H9 (cell line): ENCODE data around the gene ITPR1. TPM values are rescaled to one million over a fixed set of nuclear protein-coding genes. Genes with fewer than 3 reads are reported as not detected.

Source experiments
- DNase-seq: peaks from one replicate; pipeline ENCODE4 v3.0.0-alpha.2; 2017
- H2AFZ ChIP-seq: one replicate; pipeline ENCODE4 v1.6.1; 2013; ENCODE audit warnings: mild to moderate bottlenecking, low read length, control low read depth, moderate library complexity
- H2AK5ac ChIP-seq: 2 replicates; pipeline ENCODE4 v1.6.1; 2013; ENCODE audit warnings: low read length, control low read depth, mixed read lengths; ENCODE audit not compliant: insufficient read length
- H2BK120ac ChIP-seq: one replicate; pipeline ENCODE4 v1.6.1; 2013; ENCODE audit warnings: low read depth, mild to moderate bottlenecking, low read length, control low read depth, inconsistent platforms; ENCODE audit not compliant: poor library complexity, severe bottlenecking
- H2BK12ac ChIP-seq: 2 replicates; pipeline ENCODE4 v1.6.1; 2013; ENCODE audit warnings: low read length, control low read depth, mixed read lengths, low read depth; ENCODE audit not compliant: insufficient read length
- H2BK15ac ChIP-seq: 2 replicates; pipeline ENCODE4 v1.6.1; 2013; ENCODE audit warnings: low read depth, low read length, control low read depth
- H2BK20ac ChIP-seq: one replicate; pipeline ENCODE4 v1.6.1; 2013; ENCODE audit warnings: low read depth, mild to moderate bottlenecking, low read length, control low read depth, inconsistent platforms; ENCODE audit not compliant: poor library complexity, severe bottlenecking
- H2BK5ac ChIP-seq: 2 replicates; pipeline ENCODE4 v1.6.1; 2013; ENCODE audit warnings: low read length, control low read depth, mixed read lengths; ENCODE audit not compliant: insufficient read length
- H3K14ac ChIP-seq: 2 replicates; pipeline ENCODE4 v1.6.1; 2013; ENCODE audit warnings: low read length, control low read depth; ENCODE audit not compliant: insufficient read depth
- H3K18ac ChIP-seq: 2 replicates; pipeline ENCODE4 v1.6.1; 2013; ENCODE audit warnings: low read depth, mild to moderate bottlenecking, mixed read lengths, low read length, control low read depth; ENCODE audit not compliant: insufficient read length
- H3K23ac ChIP-seq: 2 replicates; pipeline ENCODE4 v1.6.1; 2013; ENCODE audit warnings: low read length, control low read depth, mixed read lengths, low read depth; ENCODE audit not compliant: insufficient read length
- H3K23me2 ChIP-seq: 2 replicates; pipeline ENCODE4 v1.6.1; 2013; ENCODE audit warnings: low read depth, mild to moderate bottlenecking, mixed read lengths, low read length, control low read depth; ENCODE audit not compliant: insufficient read length, poor library complexity, severe bottlenecking
- H3K27ac ChIP-seq: 2 replicates; pipeline ENCODE4 v1.5.1; 2013; ENCODE audit warnings: low read length, control low read depth, mixed read lengths, low read depth; ENCODE audit not compliant: insufficient read length
- H3K27me3 ChIP-seq: 2 replicates; pipeline ENCODE4 v1.6.1; 2013; ENCODE audit warnings: low read length, control low read depth, inconsistent platforms; ENCODE audit not compliant: insufficient read depth
- H3K4ac ChIP-seq: 2 replicates; pipeline ENCODE4 v1.6.1; 2013; ENCODE audit warnings: low read depth, mild to moderate bottlenecking, control low read depth, inconsistent platforms, low read length, moderate library complexity
- H3K4me1 ChIP-seq: 2 replicates; pipeline ENCODE4 v1.6.1; 2013; ENCODE audit warnings: low read length, control low read depth, inconsistent platforms; ENCODE audit not compliant: insufficient read depth
- H3K4me2 ChIP-seq: 2 replicates; pipeline ENCODE4 v1.6.1; 2013; ENCODE audit warnings: low read length, control low read depth, mixed read lengths; ENCODE audit not compliant: insufficient read length, insufficient read depth
- H3K56ac ChIP-seq: 2 replicates; pipeline ENCODE4 v1.6.1; 2013; ENCODE audit warnings: low read depth, mild to moderate bottlenecking, mixed read lengths, low read length, control low read depth; ENCODE audit not compliant: insufficient read length
- H3K79me1 ChIP-seq: 2 replicates; pipeline ENCODE4 v1.6.1; 2013; ENCODE audit warnings: low read depth, mild to moderate bottlenecking, moderate library complexity, low read length, control low read depth, inconsistent platforms; ENCODE audit not compliant: insufficient read depth, poor library complexity, severe bottlenecking
- H3K79me2 ChIP-seq: 2 replicates; pipeline ENCODE4 v1.6.1; 2013; ENCODE audit warnings: low read length, control low read depth, inconsistent platforms; ENCODE audit not compliant: insufficient read depth
- H3K9ac ChIP-seq: 2 replicates; pipeline ENCODE4 v1.6.1; 2013; ENCODE audit warnings: low read length, control low read depth, mixed read lengths; ENCODE audit not compliant: insufficient read length; ENCODE audit errors: extremely low read depth
- H3K9me3 ChIP-seq: one replicate; pipeline ENCODE4 v1.6.1; 2013; ENCODE audit warnings: low read depth, low read length, inconsistent platforms; ENCODE audit not compliant: control insufficient read depth
- H3T11ph ChIP-seq: one replicate; pipeline ENCODE4 v1.6.1; 2013; ENCODE audit warnings: mild to moderate bottlenecking, low read length, control low read depth, inconsistent platforms
- H4K20me1 ChIP-seq: one replicate; pipeline ENCODE4 v1.6.1; 2013; ENCODE audit not compliant: control insufficient read depth, insufficient read length, insufficient read depth
- H4K5ac ChIP-seq: 2 replicates; pipeline ENCODE4 v1.6.1; 2013; ENCODE audit warnings: low read depth, mild to moderate bottlenecking, mixed read lengths, low read length, control low read depth; ENCODE audit not compliant: insufficient read length
- H4K8ac ChIP-seq: replicated peaks from 2 replicates; pipeline ENCODE4 v1.6.1; 2013; ENCODE audit warnings: low read length, control low read depth, mixed read lengths, low read depth; ENCODE audit not compliant: insufficient read length
- H4K91ac ChIP-seq: 2 replicates; pipeline ENCODE4 v1.6.1; 2013; ENCODE audit warnings: low read depth, mild to moderate bottlenecking, moderate library complexity, mixed read lengths, low read length, control low read depth; ENCODE audit not compliant: insufficient read length
- H3K27ac Mint-ChIP-seq, 3 experiments: 2 replicates in 2 of 3; 3 replicates in 1 of 3; pipeline ENCODE4 v1.8.0; 2020 to 2021; ENCODE audit warnings: mixed read lengths in 3 of 3, mild to moderate bottlenecking in 1 of 3, moderate library complexity in 1 of 3
- H3K27me3 Mint-ChIP-seq: 2 replicates; pipeline ENCODE4 v1.8.0; 2021; ENCODE audit warnings: low read depth, mild to moderate bottlenecking, moderate library complexity, mixed read lengths
- H3K36me3 Mint-ChIP-seq, 3 experiments: 2 replicates in 2 of 3; 3 replicates in 1 of 3; pipeline ENCODE4 v1.8.0; 2020 to 2021; ENCODE audit warnings: low read depth in 3 of 3, mixed read lengths in 3 of 3; ENCODE audit not compliant: insufficient read depth in 1 of 3
- H3K4me1 Mint-ChIP-seq, 2 experiments: 2 replicates each; pipeline ENCODE4 v1.8.0; 2020; ENCODE audit warnings: mixed read lengths in 2 of 2
- H3K4me3 Mint-ChIP-seq, 2 experiments: 2 replicates in 1 of 2; 3 replicates in 1 of 2; pipeline ENCODE4 v1.8.0; 2020 to 2021; ENCODE audit warnings: mild to moderate bottlenecking in 2 of 2, mixed read lengths in 2 of 2, moderate library complexity in 1 of 2
- H3K9me3 Mint-ChIP-seq, 2 experiments: 2 replicates in 1 of 2; 3 replicates in 1 of 2; pipeline ENCODE4 v1.8.0; 2020; ENCODE audit warnings: mild to moderate bottlenecking in 2 of 2, mixed read lengths in 2 of 2, moderate library complexity in 1 of 2
- CTCF ChIP-seq: fragments of 200-600 bp; sonication (generic); conservative IDR thresholded peaks from 3 replicates; pipeline ENCODE4 v1.8.0; 2021; ENCODE audit warnings: antibody characterized with exemption, mild to moderate bottlenecking
- WGBS: extraction: QIAGEN DNeasy Blood & Tissue Kit; methylation state at CpG from one replicate; pipeline ENCODE4 v1.1.7; 2013; ENCODE audit warnings: missing lambda C conversion rate, low lambda C conversion rate, mixed read lengths; ENCODE audit not compliant: insufficient read length; ENCODE audit errors: extremely low coverage; 5-methylcytosine and 5-hydroxymethylcytosine counted together
- long read RNA-seq: library from polyadenylated mRNA; unstranded; transcript quantifications from one replicate; pipeline ENCODE4 v2.0.0, GENCODE V29; 2020
- total RNA-seq: library from RNA; stranded (reverse); gene quantifications from 2 replicates; pipeline ENCODE4 v1.2.1, GENCODE V29; 2021

ITPR1 gene
- total RNA-seq, result 1.8 and 4.2 TPM in 2 replicates
- long read RNA-seq, partial matches to known transcripts, result 3 of 3 reads
- long read RNA-seq, other reads (novel, unspliced or antisense), result 0 of 3 reads

- Histone ChIP-seq H4K8ac (no peak within 1 kb of the TSS), H3K79me2 (no peaks in the 10 kb centered on the region), H3K18ac (peak within 1 kb of the TSS; percentile 2), H3K9ac (peak within 1 kb of the TSS; percentile 68), H3T11ph (no peak within 1 kb of the TSS), H3K4me2 (peak within 1 kb of the TSS; percentile 82), H4K20me1 (no peaks in the 10 kb centered on the region), H3K4me1 (0 out of 2 replicates have a peak, but pooled peaks cover 2% of the 10 kb centered on the region), H3K56ac (no peak within 1 kb of the TSS), H2AFZ (peak within 1 kb of the TSS; percentile 76), H4K5ac (no peak within 1 kb of the TSS), H4K91ac (no peak within 1 kb of the TSS), H3K27me3 (no peaks in the 10 kb centered on the region), H3K23me2 (peaks cover 16% of the 10 kb centered on the region), H2BK15ac (no peak within 1 kb of the TSS), H3K14ac (no peak within 1 kb of the TSS), H2BK12ac (no peak within 1 kb of the TSS), H3K27ac (no peak within 1 kb of the TSS), H3K23ac (no peak within 1 kb of the TSS), H3K79me1 (no peaks in the 10 kb centered on the region), H2BK5ac (no peak within 1 kb of the TSS), H2BK120ac (no peak within 1 kb of the TSS), H2BK20ac (no peak within 1 kb of the TSS), H2AK5ac (no peak within 1 kb of the TSS), H3K4ac (no peak within 1 kb of the TSS), H3K9me3 (no peaks in the 10 kb centered on the region)
- H3K27ac Mint-ChIP-seq, result peak within 1 kb of the TSS; percentile 81 to 98 (median 83); a peak in 5 of 7 replicates
- peaks cover 54% of the 10 kb centered on the region for H3K27me3 Mint-ChIP-seq
- peak; percentile 99 for DNase-seq
- no peak for TF ChIP-seq CTCF
- WGBS, result no CpG with 5 or more reads among the region's 47 CpGs
- peaks cover 13 to 16% of the 10 kb centered on the region in 2 experiments for H3K4me1 Mint-ChIP-seq
- H3K36me3 Mint-ChIP-seq, result no peaks in the 10 kb centered on the region
- H3K9me3 Mint-ChIP-seq, result no peaks in the 10 kb centered on the region
- peak within 1 kb of the TSS; percentile 88 to 92 for H3K4me3 Mint-ChIP-seq
These were observed at the start of gene ITPR1 for GRCh38 chr3:4493014-4493940. Gene ITPR1 (plus strand): TSS chr3:4493348. CDS start chr3:4516492, 23,144 bp downstream.
